Right lobe of liver (tissue), 4 donors: ENCODE measurements around the gene ERCC3.

Experiments used
- CTCF ChIP-seq, 4 donors: fragments of 200-600 bp in 3 of 4; fragments of 450-650 bp in 1 of 4; IDR thresholded peaks; one replicate each; pipeline versions ENCODE4 v1.5.1 to v1.8.0; 2016 to 2022; ENCODE audit warnings: antibody characterized with exemption in 4 of 4, mild to moderate bottlenecking in 2 of 4
- POLR2A ChIP-seq: fragments of 450-650 bp; IDR thresholded peaks from one replicate; pipeline ENCODE4 v1.6.1; 2017; ENCODE audit warnings: antibody characterized with exemption, mild to moderate bottlenecking
- donor health status: DM: no; HTN: no; CAD: no.
- donor health status: DM: no; HTN: no; CAD: no.
- donor health status: DM: no; HTN: yes; CAD: no.

- no peak for TF ChIP-seq CTCF (IDR thresholded peaks at IDR 0.05)
- TF ChIP-seq POLR2A, result no peak
These were observed 32.0 kb downstream of the ERCC3 start for GRCh38 chr2:127261804-127262406.
